DMS153 treated with DMSO at 0.1 percent for 48 hours (cell line): ENCODE data around the gene NUCB1.
A peak's percentile ranks its signal among the peaks of the same experiment; 100 is the strongest.
"Not testable (repeated sequence)": the region's sequence is repeated elsewhere in the genome, so short reads cannot be mapped to it uniquely, and the experiment has no call there.

ENCODE experiments used
- DNase-seq: peaks from one replicate; lab custom pipeline; 2025; ENCODE audit not compliant: unreplicated experiment; lab: John Stamatoyannopoulos, UW

Gene NUCB1

GRCh38 chr19:48899781-48900476, at the start of gene NUCB1:
Gene NUCB1 (plus strand): TSS chr19:48900312. CDS start chr19:48900797, 485 bp downstream.
- DNase-seq: peak; percentile 99

GRCh38 chr19:48852292-48852691, 47.8 kb upstream of the NUCB1 start:
- DNase-seq: no peak

GRCh38 chr19:48853483-48853882, 46.6 kb upstream of the NUCB1 start:
- no peak for DNase-seq

DNA sequence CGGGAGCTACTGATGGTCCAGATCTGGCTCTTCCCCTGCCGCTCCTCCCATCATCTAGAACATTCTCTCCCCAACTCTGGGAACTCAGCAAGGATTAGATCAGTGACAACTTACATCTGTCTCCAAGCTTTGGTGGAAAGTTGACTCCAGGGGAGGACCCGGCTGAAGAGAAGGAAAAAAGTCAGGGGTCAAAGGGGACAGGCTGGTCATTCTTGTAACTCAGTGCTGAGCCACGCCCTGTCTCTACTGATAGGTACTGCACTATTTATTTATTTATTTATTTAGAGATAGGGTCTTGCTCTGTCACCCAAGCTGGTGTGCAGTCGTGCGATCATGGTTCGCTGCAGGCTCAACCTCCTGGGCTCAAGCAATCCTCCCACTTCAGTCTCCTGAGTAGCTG, 46.0 kb upstream of the NUCB1 start:
- no peak for DNase-seq

DNA sequence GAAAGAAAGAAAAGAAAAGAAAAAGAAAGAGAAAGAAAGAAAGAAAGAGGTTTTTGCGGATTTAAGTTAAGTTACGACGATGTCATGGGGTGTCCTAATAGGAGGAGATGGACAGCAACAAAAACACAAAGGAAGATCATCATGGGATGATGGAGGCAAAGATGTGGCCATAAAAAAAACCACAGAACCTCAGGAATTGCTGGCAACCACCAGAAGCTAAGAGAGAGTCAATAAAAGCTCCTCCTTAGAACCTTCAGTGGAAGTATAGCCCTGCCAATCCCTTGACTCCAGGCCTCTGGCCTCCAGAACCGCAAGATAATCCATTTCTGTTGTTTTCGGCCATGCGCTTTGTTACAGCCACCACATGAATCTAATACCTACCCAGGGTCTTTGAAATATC, 43.2 kb upstream of the NUCB1 start:
- DNase-seq: no peak

- DNase-seq: no peak
Measured at GRCh38 chr19:48858984-48859710, 41.0 kb upstream of the NUCB1 start.

- DNase-seq: no peak
Measured at GRCh38 chr19:48859711-48860572, 40.2 kb upstream of the NUCB1 start.

DNA sequence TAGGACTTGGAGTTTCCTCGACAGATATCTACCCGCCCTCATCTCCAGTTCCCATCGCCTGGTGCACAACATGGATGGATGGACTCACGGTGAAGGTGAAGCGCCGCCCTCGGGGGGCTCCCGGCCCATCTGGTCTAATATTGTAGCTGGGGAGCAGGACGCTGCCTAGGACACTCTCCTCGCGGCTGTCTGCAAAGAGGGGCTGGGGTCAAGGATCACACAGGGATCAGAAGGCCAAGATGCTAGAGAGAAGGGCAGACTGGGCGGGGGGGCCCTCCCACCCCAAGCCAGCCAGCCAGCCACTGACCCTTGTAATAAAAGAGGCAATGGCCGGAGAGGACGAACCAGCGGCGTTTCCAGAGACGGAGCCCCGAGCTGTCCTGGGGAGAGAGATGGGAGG, 38.8 kb upstream of the NUCB1 start:
- no peak for DNase-seq

GRCh38 chr19:48862827-48863226, 37.3 kb upstream of the NUCB1 start:
- no peak for DNase-seq

DNA sequence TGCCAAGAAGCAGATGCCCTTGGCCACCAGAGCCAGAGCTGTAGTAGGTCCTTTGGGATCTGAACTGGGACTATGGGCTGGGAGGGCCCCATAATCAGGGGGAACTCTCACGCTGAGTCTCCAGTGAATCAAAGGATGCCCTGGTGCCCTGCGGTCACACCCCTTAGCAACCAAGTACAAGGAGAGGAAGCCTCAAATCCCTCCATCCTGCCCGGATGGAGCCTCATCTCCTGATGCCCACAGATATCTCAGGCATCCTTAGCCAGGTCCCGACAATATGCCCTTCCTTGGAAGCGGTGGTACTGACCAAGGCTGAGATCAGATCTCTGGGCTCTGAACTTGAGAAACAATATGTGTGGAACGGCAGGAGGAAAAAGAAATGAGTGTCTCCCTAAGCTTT, 33.4 kb upstream of the NUCB1 start:
- no peak for DNase-seq

DNA sequence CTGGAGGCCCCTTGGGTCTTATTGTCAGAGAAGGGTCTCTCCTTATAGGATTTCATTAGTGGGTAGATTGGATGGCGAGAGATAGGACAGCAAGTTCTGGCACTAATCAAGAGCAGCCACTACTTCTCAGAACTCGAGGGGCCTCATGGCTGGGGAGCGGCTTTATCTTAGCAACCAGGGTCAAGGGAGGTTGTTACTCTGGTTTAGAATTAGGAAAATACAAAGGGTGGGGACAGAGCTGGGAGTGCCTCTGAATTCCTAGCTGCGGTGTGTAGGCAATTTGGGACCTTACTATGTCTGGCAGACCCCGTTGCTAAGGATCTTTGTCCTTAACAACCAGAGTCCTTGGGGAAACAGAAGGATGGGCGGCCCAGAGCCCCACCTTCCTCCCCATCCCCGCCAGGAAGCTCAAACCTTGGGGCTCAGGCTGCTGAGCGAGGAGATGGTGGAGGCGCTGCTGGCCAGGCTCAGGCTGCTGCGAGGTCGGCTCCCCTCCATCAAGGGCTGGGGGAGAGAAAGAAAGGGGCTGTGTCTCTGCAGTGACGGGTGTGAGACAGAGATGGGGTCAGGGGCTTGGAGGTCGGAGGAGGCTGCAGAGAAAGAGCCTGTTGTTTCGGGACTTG, 32.9 kb upstream of the NUCB1 start:
- DNase-seq: no peak

GRCh38 chr19:48867746-48868113, 32.4 kb upstream of the NUCB1 start:
- no peak for DNase-seq

DNA sequence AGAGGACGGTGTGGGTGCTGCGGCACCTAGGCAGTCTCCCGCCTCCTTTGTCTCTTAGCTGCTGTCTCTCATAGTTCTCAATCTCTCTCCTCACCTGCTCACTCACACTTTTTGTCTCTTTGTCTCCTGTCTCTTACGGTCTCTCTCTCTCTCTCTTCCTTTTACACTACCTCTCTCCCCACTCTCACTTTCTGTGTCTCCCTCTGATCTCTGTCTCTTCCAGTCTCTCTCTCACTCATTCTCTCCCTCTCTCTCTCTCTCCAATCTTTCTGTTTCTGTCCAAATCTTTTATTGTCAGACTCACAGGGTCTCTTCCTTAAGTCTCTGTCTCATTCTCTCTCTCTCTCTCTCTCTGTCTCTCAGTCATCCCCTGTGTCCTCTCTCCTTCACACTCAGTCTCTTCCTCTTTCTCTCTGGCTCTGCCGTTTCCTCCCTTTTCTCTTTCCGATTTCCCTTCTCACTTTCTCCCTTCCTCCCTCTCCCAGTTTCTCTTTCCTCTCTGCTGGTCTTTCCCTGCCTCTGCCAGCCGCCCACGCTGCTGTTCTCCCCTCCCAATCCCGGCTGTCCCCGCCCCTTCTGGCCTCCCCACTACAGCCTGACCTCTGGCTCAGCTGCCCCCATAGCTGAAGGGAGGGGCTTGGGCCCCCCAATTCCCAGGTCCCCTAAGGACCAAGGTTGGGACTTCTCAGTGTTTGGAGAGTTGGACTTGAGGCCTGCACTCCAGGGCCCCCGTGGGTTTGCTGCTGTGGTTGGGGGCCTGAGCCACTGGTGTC, 31.8 kb upstream of the NUCB1 start, which contains the start of gene PLEKHA4:
Gene PLEKHA4, minus strand, starts transcription at position 504 of the 773 bp plus-strand sequence. CDS start 997 bp downstream, outside the sequence.
- no peak for DNase-seq

- DNase-seq: no peak
Measured at GRCh38 chr19:48870048-48870447, 30.1 kb upstream of the NUCB1 start.

DNA sequence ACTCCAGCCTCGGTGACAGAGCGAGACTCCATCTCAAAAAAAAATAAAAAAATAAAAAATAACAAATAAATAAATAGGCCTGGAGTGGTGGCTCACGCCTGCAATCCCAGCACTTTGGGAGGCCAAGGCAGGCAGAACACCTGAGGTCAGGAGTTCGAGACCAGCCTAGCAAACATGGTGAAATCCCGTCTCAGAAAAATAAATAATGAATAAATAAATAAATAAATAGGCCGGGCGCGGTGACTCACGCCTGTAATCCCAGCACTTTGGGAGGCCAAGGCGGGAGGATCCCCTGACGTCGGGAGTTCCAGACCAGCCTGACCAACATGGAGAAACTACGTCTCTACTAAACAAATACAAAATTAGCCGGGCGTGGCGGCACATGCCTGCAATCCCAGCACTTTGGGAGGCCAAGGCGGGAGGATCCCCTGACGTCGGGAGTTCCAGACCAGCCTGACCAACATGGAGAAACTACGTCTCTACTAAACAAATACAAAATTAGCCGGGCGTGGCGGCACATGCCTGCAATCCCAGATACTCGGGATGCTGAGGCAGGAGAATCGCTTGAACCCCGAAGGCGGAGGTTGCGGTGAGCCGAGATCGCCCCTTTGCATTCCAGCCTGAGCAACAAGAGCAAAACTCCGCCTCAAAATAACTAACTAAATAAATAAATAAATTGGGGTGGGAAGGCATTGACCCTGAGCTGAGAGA, 28.5 kb upstream of the NUCB1 start:
- not testable (repeated sequence) for DNase-seq

DNA sequence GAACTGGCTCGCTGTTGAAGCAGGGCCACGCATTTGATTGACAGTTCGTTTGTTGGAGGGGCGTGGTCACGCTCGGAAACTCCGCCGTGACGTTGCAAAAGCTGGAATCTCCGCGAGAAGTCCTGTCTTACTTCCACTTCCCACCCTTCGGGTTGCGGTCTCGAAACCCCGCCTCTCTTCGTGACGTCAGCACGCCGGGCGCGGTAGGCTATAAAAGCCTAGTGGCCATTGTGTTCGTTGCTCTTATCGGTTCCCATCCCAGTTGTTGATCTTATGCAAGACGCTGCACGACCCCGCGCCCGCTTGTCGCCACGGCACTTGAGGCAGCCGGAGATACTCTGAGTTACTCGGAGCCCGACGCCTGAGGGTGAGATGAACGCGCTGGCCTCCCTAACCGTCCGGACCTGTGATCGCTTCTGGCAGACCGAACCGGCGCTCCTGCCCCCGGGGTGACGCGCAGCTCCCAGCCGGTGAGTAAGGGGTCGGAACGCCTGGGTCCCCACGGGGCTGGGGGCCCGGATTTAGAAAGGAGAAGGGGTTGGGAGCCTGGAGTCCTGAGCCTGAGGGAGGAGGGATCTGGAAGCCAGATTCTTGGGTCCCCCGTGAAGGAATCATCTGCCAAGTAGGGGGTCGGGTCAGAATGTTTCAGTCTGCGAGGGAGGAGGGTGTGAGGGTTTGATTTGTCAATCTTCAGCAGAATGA, 27.8 kb upstream of the NUCB1 start, which contains the start of gene PPP1R15A:
Gene PPP1R15A, plus strand, starts transcription at position 240 of the 702 bp plus-strand sequence. CDS start 813 bp downstream, outside the sequence.
- peak; percentile 98 for DNase-seq

DNA sequence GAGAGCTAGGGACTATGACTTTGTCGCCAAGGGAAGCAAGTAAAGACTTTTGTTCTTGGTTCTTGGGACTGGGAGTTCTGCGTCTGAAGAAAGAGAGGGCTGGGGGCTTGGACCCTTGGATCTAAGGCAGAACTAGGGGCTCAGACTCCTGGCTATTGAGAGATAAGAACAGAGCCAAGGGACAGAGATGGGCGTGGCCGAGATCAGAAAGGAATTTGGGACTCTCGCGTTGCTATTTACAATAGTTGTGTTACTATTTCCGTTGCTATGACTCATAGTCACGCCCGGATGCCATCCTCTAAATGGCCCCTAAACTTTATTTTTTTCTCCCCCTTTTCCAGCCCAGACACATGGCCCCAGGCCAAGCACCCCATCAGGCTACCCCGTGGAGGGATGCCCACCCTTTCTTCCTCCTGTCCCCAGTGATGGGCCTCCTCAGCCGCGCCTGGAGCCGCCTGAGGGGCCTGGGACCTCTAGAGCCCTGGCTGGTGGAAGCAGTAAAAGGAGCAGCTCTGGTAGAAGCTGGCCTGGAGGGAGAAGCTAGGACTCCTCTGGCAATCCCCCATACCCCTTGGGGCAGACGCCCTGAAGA, 27.1 kb upstream of the NUCB1 start:
- peak; percentile 65 for DNase-seq

- DNase-seq: no peak
Measured at GRCh38 chr19:48873476-48874302, 26.4 kb upstream of the NUCB1 start.
